GM21619 (cell line): ENCODE data around the gene SLC17A5.
A peak's percentile ranks its signal among the peaks of the same experiment; 100 is the strongest.
"Not testable (repeated sequence)": the region's sequence is repeated elsewhere in the genome, so short reads cannot be mapped to it uniquely, and the experiment has no call there.

Experiments
- ATAC-seq: cut with Tn5 transposase; IDR thresholded peaks from one replicate; pipeline ENCODE4 v1.9.1; 2021; ENCODE audit not compliant: unreplicated experiment

Gene SLC17A5

DNA sequence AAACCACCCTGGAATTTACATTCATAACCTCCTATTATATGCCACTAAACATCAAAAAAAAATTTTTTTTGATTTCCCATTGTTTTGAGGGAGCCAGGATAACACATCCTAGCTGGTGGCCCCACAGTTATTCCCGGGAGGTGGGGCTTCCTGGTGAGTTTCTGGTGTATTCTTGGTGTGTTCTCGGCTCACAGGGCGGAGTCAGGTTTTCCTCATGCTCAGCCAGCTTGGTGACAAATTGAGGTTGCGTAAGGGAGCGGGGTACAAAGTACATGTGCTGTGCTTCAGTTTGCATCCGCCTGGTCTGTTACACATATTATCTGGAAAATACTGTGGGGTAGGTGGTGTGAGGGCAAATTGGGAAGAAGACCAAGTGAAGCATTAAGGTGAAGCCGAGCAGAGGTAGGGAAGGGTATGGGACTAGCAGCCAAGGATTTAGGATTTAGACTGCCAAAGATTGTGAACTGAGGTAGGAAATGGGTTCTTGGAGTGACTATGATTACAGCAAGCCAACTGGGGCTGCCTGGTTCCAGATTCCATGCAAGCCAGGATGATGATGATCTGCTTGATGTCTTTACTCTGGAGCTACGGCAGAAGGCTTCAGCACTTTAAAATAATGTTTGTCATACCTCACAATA, 86.7 kb downstream of the SLC17A5 start:
- ATAC-seq = no peak

DNA sequence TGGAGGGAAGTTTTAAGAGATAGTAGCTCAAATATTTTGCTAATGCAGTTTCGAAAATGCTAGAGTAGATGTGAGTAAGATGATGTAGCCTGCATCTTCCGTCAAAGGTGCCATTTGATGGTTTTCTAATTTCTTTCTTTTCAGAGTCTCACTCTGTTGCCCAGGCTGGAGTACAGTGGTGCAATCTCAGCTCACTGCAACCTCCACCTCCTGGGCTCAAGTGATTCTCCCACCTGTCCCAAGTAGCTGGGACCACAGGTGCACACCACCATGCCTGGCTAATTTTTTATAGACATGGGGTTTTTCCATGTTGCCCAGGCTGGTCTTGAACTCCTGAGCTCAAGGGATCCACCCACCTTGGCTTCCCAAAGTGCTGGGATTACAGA, 87.3 kb downstream of the SLC17A5 start:
- not testable (repeated sequence) for ATAC-seq

- ATAC-seq = no peak
Observed at GRCh38 chr6:73565767-73566485, 87.9 kb downstream of the SLC17A5 start.

DNA sequence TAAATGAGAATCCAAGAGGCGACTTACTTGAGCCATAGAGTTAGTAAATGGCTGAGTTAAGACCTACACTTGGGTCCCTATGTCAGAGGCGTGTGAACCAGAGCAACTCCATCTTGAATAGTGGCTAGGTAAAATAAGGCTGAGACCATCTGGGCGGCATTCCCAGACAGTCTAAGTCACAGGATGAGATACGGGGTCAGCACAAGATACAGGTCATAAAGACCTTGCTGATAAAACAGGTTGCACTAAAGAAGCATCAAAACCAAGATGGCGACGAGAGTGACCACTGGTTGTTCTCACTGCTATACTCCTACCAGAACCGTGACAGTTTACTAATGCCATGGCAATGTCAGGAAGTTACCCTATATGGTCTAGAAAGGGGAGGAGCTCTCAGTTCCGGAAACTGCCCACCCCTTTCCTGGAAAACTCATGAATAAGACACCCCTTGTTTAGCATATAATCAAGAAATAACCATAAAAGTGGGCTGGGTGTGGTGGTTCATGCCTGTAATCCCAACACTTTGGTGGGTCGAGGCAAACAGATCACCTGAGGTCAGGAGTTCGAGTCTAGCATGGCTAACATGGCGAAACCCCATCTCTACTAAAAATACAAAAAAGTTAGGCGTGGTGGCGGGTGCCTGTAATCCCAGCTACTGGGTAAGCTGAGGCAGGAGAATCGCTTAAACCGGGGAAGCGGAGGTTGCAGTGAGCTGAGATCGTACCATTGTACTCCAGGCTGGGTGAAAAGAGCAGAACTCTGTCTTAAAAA, 89.0 kb downstream of the SLC17A5 start:
- no peak for ATAC-seq

DNA sequence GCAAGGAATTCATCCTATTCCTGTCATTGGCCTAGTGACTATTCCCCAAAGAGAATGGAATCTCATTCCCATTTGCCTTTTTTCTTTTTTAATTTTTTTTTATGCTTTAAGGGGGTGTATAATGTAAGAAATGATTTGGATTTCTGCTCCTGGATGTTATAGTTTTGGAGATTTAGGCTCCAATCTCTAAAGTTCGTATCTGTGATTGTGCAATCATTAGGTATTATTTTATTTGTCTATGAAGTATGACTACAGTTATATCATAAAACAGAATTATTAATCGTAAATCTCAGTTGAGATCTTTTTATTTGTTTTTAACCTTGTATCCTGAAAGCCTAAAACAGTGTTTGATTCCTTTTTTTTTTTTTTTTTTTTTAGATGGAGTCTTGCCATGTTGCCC, 91.2 kb downstream of the SLC17A5 start:
- no peak for ATAC-seq

DNA sequence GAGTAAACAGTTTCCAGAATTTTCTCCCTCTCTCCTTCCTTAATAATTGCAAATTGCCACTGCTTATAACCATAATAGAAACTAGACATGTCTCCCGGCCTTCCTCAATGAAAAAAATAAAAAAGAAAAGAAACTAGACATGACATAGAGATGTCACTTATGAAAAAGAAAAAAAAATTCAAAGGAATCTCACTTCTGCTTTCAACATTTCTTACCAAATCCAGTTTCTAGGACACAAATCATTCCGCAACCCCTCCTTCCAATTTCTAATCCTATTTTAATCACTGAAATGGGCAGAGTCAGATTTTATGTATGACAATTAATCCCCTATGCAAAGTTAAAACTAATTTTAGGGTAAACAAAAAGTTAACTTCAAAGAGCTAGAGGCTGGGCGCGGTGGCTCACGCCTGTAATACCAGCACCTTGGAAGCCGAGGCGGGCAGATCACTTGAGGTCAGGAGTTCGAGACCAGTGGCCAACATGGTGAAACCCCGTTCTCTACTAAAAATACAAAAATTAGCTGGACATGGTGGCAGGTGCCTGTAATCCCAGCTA, 92.9 kb downstream of the SLC17A5 start:
- peak; percentile 60 for ATAC-seq

DNA sequence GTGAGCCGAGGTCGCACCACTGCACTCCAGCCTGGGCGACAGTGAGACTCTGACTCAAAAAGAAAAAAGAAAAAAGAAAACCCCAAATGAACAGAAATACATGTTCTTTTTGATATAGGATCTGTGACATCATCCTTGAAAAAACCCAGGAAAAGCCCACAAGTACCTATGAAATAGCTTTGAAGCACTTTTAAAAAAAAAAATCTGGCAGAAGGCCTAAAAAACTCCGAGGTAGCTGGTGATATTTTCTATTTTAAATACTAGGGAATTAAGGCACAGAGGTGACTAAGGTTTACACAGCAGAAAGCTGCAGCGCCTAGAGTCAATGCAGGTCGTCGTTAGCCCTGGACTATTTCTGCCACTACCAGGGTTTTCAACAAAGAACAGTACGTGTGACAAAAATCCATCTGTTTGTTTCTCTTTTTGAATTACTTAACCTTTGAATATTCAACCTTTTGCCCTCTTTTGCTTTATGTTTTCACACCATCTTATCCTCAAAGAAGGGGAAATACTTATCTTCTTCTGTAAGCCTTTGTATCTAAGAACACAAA, 93.5 kb downstream of the SLC17A5 start:
- peak; percentile 29 for ATAC-seq

DNA sequence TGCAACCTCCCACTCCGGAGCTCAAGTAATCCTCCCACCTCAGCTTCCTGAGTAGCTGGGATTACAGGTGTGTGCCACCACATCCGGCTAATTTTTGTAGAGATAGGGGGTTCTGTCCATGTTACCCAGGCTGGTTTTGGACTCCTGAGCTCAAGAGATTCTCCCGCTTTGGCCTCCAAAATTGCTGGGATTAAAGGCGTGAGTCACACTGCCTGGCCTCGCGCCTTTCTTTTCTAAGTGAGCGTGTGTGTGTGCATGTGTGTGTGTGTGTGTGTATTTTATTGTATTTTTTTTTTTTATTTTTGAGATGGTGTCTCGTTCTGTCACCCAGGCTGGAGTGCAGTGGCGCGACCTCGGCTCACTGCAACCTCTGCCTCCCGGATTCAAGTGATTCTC, 94.4 kb downstream of the SLC17A5 start:
- ATAC-seq = not testable (repeated sequence)

- ATAC-seq = peak; percentile 65
Observed at GRCh38 chr6:73558624-73559398, 95.0 kb downstream of the SLC17A5 start.

DNA sequence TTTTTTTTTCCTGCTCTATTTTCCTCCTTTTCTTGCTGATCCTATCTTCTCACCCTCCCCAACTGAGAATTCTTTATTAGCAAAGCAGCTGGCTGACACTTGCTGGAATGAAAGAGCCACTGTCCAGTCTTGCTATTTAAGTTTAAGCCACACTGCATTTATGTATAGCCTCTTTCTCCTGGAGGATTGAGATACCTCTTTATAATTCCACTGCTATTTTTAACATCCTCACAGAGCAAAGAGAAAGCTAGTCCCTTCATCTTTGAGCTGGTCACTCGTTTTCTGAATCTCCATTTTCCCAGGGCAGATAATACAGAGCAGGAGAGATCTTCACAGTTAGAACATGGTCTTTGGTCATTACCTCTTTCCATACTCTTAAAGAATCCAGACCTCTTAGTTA, 97.0 kb downstream of the SLC17A5 start:
- no peak for ATAC-seq

DNA sequence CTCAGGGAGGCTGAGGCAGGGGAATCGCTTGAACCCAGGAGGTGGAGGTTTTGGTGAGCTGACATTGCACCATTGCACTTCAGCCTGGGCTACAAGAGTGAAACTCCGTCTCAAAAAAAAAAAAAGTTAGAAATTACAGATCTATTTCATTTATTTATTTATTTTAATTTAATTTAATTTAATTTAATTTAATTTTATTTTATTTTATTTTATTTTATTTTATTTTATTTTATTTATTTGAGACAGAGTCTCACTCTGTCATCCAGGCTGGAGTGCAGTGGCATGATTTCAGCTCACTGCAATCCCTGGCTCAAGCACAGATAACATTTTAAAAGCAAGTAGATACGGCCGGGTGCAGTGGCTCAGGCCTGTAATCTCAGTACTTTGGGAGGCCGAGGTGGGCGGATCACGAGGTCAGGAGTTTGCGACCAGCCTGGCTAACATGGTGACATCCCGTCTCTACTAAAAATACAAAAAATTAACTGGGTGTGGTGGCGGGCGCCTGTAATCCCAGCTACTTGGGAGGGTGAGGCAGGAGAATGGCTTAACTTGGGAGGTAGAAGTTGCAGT, 98.3 kb downstream of the SLC17A5 start:
- not testable (repeated sequence) for ATAC-seq

GRCh38 chr6:73551115-73551514, 102.7 kb downstream of the SLC17A5 start:
- not testable (repeated sequence) for ATAC-seq

DNA sequence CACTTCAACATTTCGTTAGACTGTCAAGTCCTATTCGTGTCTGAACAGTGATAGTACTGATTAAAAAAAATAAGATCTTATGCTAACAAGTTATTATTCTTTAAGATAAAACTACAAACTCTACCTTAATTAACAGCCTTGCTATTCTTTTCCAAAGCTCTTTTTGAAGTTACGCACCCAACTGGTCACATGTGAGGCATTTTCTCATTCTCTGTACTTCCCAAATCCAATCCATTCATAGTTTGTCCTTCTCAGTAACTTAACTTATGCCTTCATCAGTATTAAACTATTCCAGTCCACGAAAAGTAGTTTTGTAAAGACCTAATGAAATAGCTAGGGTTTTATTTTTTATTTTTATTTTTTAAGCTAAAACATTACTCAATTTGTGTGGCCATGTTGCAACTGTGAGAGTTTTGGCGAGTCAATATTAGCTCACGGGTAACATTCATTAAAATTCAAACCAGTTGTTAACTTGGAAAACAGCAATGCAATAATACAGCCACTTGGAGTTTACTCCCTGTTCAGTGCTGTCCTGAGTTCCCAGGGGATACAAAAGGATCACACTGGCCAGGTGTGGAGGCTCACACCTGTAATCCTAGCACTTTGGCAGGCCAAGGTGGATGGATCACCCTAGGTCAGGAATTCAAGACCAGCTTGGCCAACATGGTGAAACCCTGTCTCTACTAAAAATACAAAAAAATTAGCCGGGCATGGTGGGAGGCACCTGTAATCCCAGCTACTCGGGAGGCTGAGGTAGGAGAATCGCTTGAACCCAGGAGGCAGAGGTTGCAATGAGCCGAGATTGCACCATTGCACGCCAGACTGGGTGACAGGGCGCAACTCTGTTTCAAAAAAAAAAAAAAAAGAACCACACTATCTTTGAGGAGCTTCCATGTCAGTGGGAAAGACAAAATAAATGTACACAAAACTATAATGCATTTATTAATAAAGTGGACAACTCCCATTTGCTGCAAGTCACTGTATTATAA, 105.0 kb downstream of the SLC17A5 start:
- ATAC-seq = no peak

DNA sequence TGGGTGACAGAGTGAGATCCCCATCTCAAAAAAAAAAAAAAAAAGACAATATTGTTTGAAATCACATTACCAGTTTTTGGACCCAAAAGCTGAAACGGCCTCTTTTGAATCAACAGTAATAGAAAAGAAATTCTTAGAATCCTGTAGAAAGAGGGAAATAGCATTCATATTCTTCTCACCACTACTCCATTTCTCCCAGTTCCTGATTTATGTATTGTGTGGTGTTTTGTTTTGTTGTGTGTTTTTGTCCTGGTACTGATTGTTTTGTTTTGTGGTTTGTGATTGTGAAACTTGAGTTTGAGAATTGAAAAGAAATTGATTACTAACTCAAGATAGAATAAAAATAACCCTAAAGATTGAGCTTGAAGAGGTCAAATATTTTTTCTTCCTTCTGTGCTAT, 106.8 kb downstream of the SLC17A5 start:
- ATAC-seq = no peak
